PC-3 (cell line): Measurements from ENCODE around the gene COL13A1. TPM values are rescaled to one million over a fixed set of nuclear protein-coding genes. Genes with fewer than 3 reads are reported as not detected.

Source experiments
- ATAC-seq: fragments of 200-7000 bp; cut with Tn5 transposase; 2 replicates; pipeline ENCODE4 v1.9.1; 2020; ENCODE audit warnings: mild to moderate bottlenecking, moderate library complexity
- BruUV-seq: library from RNA; stranded (reverse); fragments of 400-500 nt; replicated peaks from 2 replicates; lab custom pipeline; 2021; lab: Mats Ljungman, UMichigan
- CTCF ChIA-PET: fragments of 300-600 bp; sonication (Branson Sonifier 250); formaldehyde crosslinking; loops from one replicate; lab custom pipeline; 2022; ENCODE audit warnings: antibody characterized with exemption; lab: Charles Lee
- POLR2A ChIA-PET: fragments of 300-600 bp; sonication (Branson Sonifier 250); formaldehyde crosslinking; loops from one replicate; lab custom pipeline; 2022; ENCODE audit warnings: antibody characterized with exemption; ENCODE audit not compliant: unreplicated experiment; lab: Charles Lee
- DNase-seq: peaks from one replicate; pipeline ENCODE4 v3.0.0-alpha.2; 2015
- H2AFZ ChIP-seq: fragments of 300-600 bp; sonication (generic); 2 replicates; pipeline ENCODE4 v1.6.0; 2016; ENCODE audit warnings: antibody characterized with exemption, low read length
- H3F3A ChIP-seq: fragments of 300-600 bp; sonication (generic); one replicate; pipeline ENCODE4 v1.6.0; 2017; ENCODE audit warnings: antibody characterized with exemption, low read length, control low read depth, mild to moderate bottlenecking; ENCODE audit not compliant: unreplicated experiment
- H3K27ac ChIP-seq: fragments of 300-600 bp; sonication (generic); 2 replicates; pipeline ENCODE4 v1.5.1; 2016; ENCODE audit warnings: mild to moderate bottlenecking, low read length
- H3K27me3 ChIP-seq: fragments of 300-600 bp; sonication (generic); 2 replicates; pipeline ENCODE4 v1.6.1; 2016; ENCODE audit warnings: low read length, mixed read lengths
- H3K36me3 ChIP-seq: fragments of 300-600 bp; sonication (generic); 2 replicates; pipeline ENCODE4 v1.6.1; 2016; ENCODE audit warnings: low read depth, mixed run types, low read length, mixed read lengths
- H3K4me1 ChIP-seq: fragments of 300-600 bp; sonication (generic); 2 replicates; pipeline ENCODE4 v1.5.1; 2016; ENCODE audit warnings: low read length; ENCODE audit not compliant: insufficient read depth
- H3K4me2 ChIP-seq: fragments of 300-600 bp; sonication (generic); 2 replicates; pipeline ENCODE4 v1.6.0; 2016; ENCODE audit warnings: low read length
- H3K4me3 ChIP-seq: fragments of 300-600 bp; sonication (generic); 2 replicates; pipeline ENCODE4 v1.5.1; 2016; ENCODE audit warnings: mild to moderate bottlenecking, low read length, mixed read lengths
- H3K79me2 ChIP-seq: fragments of 300-600 bp; sonication (generic); 2 replicates; pipeline ENCODE4 v1.6.1; 2017; ENCODE audit warnings: low read length, mixed read lengths
- H3K9ac ChIP-seq: fragments of 300-600 bp; sonication (generic); 2 replicates; pipeline ENCODE4 v1.6.0; 2016; ENCODE audit warnings: mild to moderate bottlenecking, low read length
- H3K9me2 ChIP-seq: fragments of 300-600 bp; sonication (generic); replicated peaks from 2 replicates; pipeline ENCODE4 v1.6.1; 2016; ENCODE audit warnings: mixed run types, low read length, mixed read lengths
- H3K9me3 ChIP-seq: fragments of 300-600 bp; sonication (generic); 2 replicates; pipeline ENCODE4 v1.6.1; 2016; ENCODE audit warnings: low read length, mixed read lengths
- H4K20me1 ChIP-seq: fragments of 300-600 bp; sonication (generic); 2 replicates; pipeline ENCODE4 v1.6.1; 2016; ENCODE audit warnings: low read length, mixed read lengths
- CTCF ChIP-seq: fragments of 300-600 bp; sonication (generic); conservative IDR thresholded peaks from 2 replicates; pipeline ENCODE4 v1.5.1; 2017; ENCODE audit warnings: antibody characterized with exemption, low read depth, mild to moderate bottlenecking, low read length
- EZH2 ChIP-seq: fragments of 300-600 bp; sonication (generic); IDR thresholded peaks from one replicate; pipeline ENCODE4 v1.6.1; 2017; ENCODE audit warnings: antibody characterized with exemption, mild to moderate bottlenecking, low read length; ENCODE audit not compliant: unreplicated experiment
- EZH2phosphoT487 ChIP-seq: fragments of 300-600 bp; sonication (generic); IDR thresholded peaks from 2 replicates; pipeline ENCODE4 v1.6.1; 2018; ENCODE audit warnings: mild to moderate bottlenecking, antibody characterized with exemption, low read length, borderline replicate concordance
- intact Hi-C: fragments of 100-400 bp; cut with micrococcal nuclease; formaldehyde crosslinking; loops from 2 replicates; pipeline ENCODE4 v1.9.0; 2023
- total RNA-seq: library from RNA; depleted of rRNA; stranded (reverse); fragments of >200 nt; gene quantifications from 2 replicates; pipeline ENCODE4 v1.2.3, GENCODE V29; 2014

COL13A1 gene
- total RNA-seq, 1 experiment from 2014 or later: 201 TPM

GRCh38 chr10:69867699-69868558 is 66.2 kb downstream of the COL13A1 start:
- POLR2A ChIA-PET: interaction anchor here (0.6 kb wide), 1 partner anchor 429 kb away, joined by 14 read pairs; no protein-coding TSS in a partner anchor
- H3K9me3 ChIP-seq: no peaks in the 10 kb centered on the region
- H3K4me1 ChIP-seq: peaks cover 78% of the 10 kb centered on the region
- H4K20me1 ChIP-seq: no peaks in the 10 kb centered on the region
- no peaks in the 10 kb centered on the region for H3K9me2 ChIP-seq
- H3K27ac ChIP-seq: peak overlapping the region; percentile 95
- ATAC-seq (no peak), DNase-seq (peak; percentile 35)
- no peak overlapping the region for H3K4me3 ChIP-seq
- CTCF ChIA-PET: interaction anchor here (0.6 kb wide), 2 partner anchors 81 to 236 kb away, joined by 6 read pairs; no protein-coding TSS in a partner anchor
- peak overlapping the region; percentile 74 for H3K9ac ChIP-seq
- peaks cover 60% of the 10 kb centered on the region for H3K79me2 ChIP-seq
- intact Hi-C loops: no loop called here
- peaks cover 24% of the 10 kb centered on the region for H3K36me3 ChIP-seq
- TF ChIP-seq EZH2: no peak
- no peak for TF ChIP-seq CTCF
- no peak for TF ChIP-seq EZH2phosphoT487
- BruUV-seq: no TSS peak
- H2AFZ ChIP-seq: no peak overlapping the region
- peaks cover 28% of the 10 kb centered on the region for H3F3A ChIP-seq
- H3K4me2 ChIP-seq: peak overlapping the region; percentile 76
- H3K27me3 ChIP-seq: no peaks in the 10 kb centered on the region

- peak overlapping the region; percentile 35 for H3K4me3 ChIP-seq
- ATAC-seq: peak; percentile 39
- peaks cover 22% of the 10 kb centered on the region for H3F3A ChIP-seq
- peaks cover 76% of the 10 kb centered on the region for H3K4me1 ChIP-seq
- intact Hi-C loops: loop anchor here (1.0 kb wide), 1 partner anchor 68 kb away; the partner anchor contains the start of gene COL13A1
- H3K9me3 ChIP-seq: no peaks in the 10 kb centered on the region
- H3K9ac ChIP-seq: peak overlapping the region; percentile 74
- no peak overlapping the region for H2AFZ ChIP-seq
- TF ChIP-seq EZH2phosphoT487 (no peak), CTCF (no peak), EZH2 (no peak)
- no peaks in the 10 kb centered on the region for H3K27me3 ChIP-seq
- no TSS peak for BruUV-seq
- CTCF ChIA-PET: interaction anchor here (0.7 to 0.8 kb wide), 2 partner anchors 82 to 461 kb away, joined by 3 to 4 read pairs; no protein-coding TSS in a partner anchor
- H3K4me2 ChIP-seq: peak overlapping the region; percentile 76
- POLR2A ChIA-PET: interaction anchor here (1.1 kb wide), 1 partner anchor 9 kb away, joined by 5 read pairs; no protein-coding TSS in a partner anchor
- peak; percentile 92 for DNase-seq
- peak overlapping the region; percentile 95 for H3K27ac ChIP-seq
- H4K20me1 ChIP-seq: no peaks in the 10 kb centered on the region
- H3K36me3 ChIP-seq: peaks cover 32% of the 10 kb centered on the region
- peaks cover 55% of the 10 kb centered on the region for H3K79me2 ChIP-seq
- no peaks in the 10 kb centered on the region for H3K9me2 ChIP-seq
These were observed 67.1 kb downstream of the COL13A1 start for GRCh38 chr10:69868821-69869220.
